MM.1S (cell line): Measurements from ENCODE around the gene GYPC.

Experiments
- EZH2 ChIP-seq: fragments of 300-600 bp; sonication (generic); optimal IDR thresholded peaks from 2 replicates; pipeline ENCODE3; 2017; ENCODE audit warnings: low read depth, mild to moderate bottlenecking, antibody characterized with exemption, low read length, mixed read lengths
- EZH2phosphoT487 ChIP-seq: fragments of 300-600 bp; sonication (generic); IDR thresholded peaks from 2 replicates; pipeline ENCODE4 v1.6.1; 2018; ENCODE audit warnings: antibody characterized with exemption, low read length
- TF ChIP-seq, protein P1 (sequence below): fragments of 300-600 bp; sonication (generic); IDR thresholded peaks from 2 replicates; pipeline ENCODE4 v1.5.1; 2016; ENCODE audit warnings: antibody characterized with exemption, low read length, mixed read lengths

DNA sequence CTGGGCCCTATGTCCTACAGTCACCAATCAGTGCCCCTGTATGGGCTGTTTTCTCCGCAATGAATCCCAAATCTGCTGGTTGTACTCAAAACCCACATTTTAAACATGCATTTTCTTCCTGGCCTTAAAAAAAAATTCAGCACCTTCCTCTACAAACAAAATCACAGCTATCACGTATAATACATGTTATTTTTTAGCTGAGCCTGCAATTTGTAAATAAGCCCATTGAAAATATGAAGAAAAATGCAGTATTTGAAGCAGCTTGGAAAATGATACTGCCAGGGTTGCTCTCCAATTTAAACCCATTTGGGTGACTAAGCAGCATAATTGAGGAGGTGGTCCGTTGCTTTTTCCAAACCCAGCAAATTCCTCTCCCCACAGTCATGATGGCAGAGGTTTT, 33.0 kb upstream of the GYPC start:
- TF ChIP-seq, protein P1, sequence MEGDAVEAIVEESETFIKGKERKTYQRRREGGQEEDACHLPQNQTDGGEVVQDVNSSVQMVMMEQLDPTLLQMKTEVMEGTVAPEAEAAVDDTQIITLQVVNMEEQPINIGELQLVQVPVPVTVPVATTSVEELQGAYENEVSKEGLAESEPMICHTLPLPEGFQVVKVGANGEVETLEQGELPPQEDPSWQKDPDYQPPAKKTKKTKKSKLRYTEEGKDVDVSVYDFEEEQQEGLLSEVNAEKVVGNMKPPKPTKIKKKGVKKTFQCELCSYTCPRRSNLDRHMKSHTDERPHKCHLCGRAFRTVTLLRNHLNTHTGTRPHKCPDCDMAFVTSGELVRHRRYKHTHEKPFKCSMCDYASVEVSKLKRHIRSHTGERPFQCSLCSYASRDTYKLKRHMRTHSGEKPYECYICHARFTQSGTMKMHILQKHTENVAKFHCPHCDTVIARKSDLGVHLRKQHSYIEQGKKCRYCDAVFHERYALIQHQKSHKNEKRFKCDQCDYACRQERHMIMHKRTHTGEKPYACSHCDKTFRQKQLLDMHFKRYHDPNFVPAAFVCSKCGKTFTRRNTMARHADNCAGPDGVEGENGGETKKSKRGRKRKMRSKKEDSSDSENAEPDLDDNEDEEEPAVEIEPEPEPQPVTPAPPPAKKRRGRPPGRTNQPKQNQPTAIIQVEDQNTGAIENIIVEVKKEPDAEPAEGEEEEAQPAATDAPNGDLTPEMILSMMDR = no peak
- no peak for TF ChIP-seq EZH2phosphoT487
- no peak for TF ChIP-seq EZH2
